Activated naive CD4-positive, alpha-beta T cell treated with anti-CD3 and anti-CD28 coated beads, Interleukin-2, amount 50 U/mL, for 24 hours (primary cell): ENCODE results near the gene CAMKMT.

ENCODE experiments used
- H3K27ac Mint-ChIP-seq: one replicate; pipeline ENCODE4 v1.8.0; 2021; ENCODE audit warnings: mild to moderate bottlenecking, mixed read lengths
- H3K27me3 Mint-ChIP-seq: one replicate; pipeline ENCODE4 v1.8.0; 2021; ENCODE audit warnings: mixed read lengths
- H3K36me3 Mint-ChIP-seq: one replicate; pipeline ENCODE4 v1.8.0; 2021; ENCODE audit warnings: mixed read lengths
- H3K4me1 Mint-ChIP-seq: one replicate; pipeline ENCODE4 v1.8.0; 2021; ENCODE audit warnings: mixed read lengths
- H3K4me3 Mint-ChIP-seq: one replicate; pipeline ENCODE4 v1.8.0; 2021; ENCODE audit warnings: mild to moderate bottlenecking, mixed read lengths
- H3K9me3 Mint-ChIP-seq: one replicate; pipeline ENCODE4 v1.8.0; 2021; ENCODE audit warnings: mixed read lengths

The CAMKMT gene

GRCh38 chr2:44596537-44597320, 235.0 kb downstream of the CAMKMT start:
- Mint-ChIP-seq H3K27ac (no peak overlapping the region), H3K36me3 (no peaks in the 10 kb centered on the region), H3K9me3 (no peaks in the 10 kb centered on the region), H3K4me1 (no peaks in the 10 kb centered on the region), H3K27me3 (no peaks in the 10 kb centered on the region), H3K4me3 (no peak overlapping the region)

GRCh38 chr2:44598330-44599119, 236.8 kb downstream of the CAMKMT start:
- no peaks in the 10 kb centered on the region for H3K4me1 Mint-ChIP-seq
- peaks cover 3% of the 10 kb centered on the region for H3K36me3 Mint-ChIP-seq
- H3K4me3 Mint-ChIP-seq = no peak overlapping the region
- H3K27me3 Mint-ChIP-seq = no peaks in the 10 kb centered on the region
- H3K27ac Mint-ChIP-seq = no peak overlapping the region
- no peaks in the 10 kb centered on the region for H3K9me3 Mint-ChIP-seq

DNA sequence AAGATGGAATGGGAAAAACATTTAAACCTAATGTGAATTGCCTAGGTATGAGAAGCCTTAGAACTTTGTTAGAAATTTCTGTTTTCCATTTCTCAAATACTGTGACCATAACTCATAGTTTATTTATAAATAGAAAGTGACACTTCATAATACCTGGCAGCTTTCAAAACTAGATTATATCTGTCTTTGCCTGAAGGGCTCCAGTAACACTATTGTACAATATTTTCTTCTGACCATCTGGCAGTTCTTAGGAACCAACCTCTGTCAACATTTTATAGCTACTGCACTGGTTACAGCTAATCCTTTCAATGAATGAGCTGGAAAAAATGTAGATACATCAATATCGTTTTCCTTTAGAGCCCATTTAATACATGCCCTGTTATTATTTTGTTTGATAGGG, 237.4 kb downstream of the CAMKMT start:
- Mint-ChIP-seq H3K4me3 (no peak overlapping the region), H3K27me3 (no peaks in the 10 kb centered on the region), H3K4me1 (no peaks in the 10 kb centered on the region), H3K36me3 (peaks cover 3% of the 10 kb centered on the region), H3K27ac (no peak overlapping the region), H3K9me3 (no peaks in the 10 kb centered on the region)

GRCh38 chr2:44602446-44602845, 240.7 kb downstream of the CAMKMT start:
- no peaks in the 10 kb centered on the region for H3K4me1 Mint-ChIP-seq
- no peak overlapping the region for H3K4me3 Mint-ChIP-seq
- H3K27ac Mint-ChIP-seq = no peak overlapping the region
- H3K27me3 Mint-ChIP-seq = no peaks in the 10 kb centered on the region
- H3K36me3 Mint-ChIP-seq = peaks cover 3% of the 10 kb centered on the region
- H3K9me3 Mint-ChIP-seq = no peaks in the 10 kb centered on the region

- H3K4me3 Mint-ChIP-seq = no peak overlapping the region
- H3K27me3 Mint-ChIP-seq = no peaks in the 10 kb centered on the region
- no peaks in the 10 kb centered on the region for H3K4me1 Mint-ChIP-seq
- H3K27ac Mint-ChIP-seq = no peak overlapping the region
- H3K9me3 Mint-ChIP-seq = peaks cover 4% of the 10 kb centered on the region
- H3K36me3 Mint-ChIP-seq = peaks cover 7% of the 10 kb centered on the region
These were observed 243.8 kb downstream of the CAMKMT start for GRCh38 chr2:44605511-44605910.

GRCh38 chr2:44612276-44612675, 250.5 kb downstream of the CAMKMT start:
- Mint-ChIP-seq H3K9me3 (peaks cover 4% of the 10 kb centered on the region), H3K27ac (no peak overlapping the region), H3K36me3 (peaks cover 8% of the 10 kb centered on the region), H3K4me1 (peaks cover 8% of the 10 kb centered on the region), H3K27me3 (no peaks in the 10 kb centered on the region), H3K4me3 (no peak overlapping the region)

- H3K9me3 Mint-ChIP-seq = peaks cover 3% of the 10 kb centered on the region
- no peak overlapping the region for H3K4me3 Mint-ChIP-seq
- H3K4me1 Mint-ChIP-seq = peaks cover 12% of the 10 kb centered on the region
- peaks cover 6% of the 10 kb centered on the region for H3K36me3 Mint-ChIP-seq
- no peak overlapping the region for H3K27ac Mint-ChIP-seq
- H3K27me3 Mint-ChIP-seq = no peaks in the 10 kb centered on the region
These were observed 253.2 kb downstream of the CAMKMT start for GRCh38 chr2:44614940-44615339.

DNA sequence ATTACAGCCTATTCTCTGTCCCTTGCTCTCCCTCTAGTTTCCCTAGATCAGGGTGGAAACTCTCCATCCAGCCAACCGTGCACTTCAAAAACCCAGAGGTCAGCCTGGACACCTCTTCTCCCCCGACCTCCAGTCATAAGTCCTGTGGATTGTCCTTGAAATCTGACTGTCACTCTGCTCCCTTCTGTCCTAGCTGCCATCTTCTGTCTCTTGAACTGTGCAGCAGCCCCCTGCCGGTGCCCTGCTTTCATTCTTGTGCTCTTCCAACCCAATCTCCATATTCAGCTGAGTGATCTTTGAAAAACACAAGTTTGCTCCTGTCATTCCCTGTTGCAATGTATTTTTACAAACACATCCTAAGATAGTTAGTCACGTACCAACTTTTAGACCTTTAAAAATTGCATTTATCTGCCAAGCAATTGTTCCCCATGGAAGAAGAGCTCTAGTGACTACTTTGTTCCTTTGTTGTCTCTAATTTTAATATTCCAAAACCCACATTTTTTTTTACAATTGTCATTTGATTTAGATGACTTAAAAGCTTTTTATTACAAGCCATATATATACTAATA, 254.3 kb downstream of the CAMKMT start:
- Mint-ChIP-seq H3K4me1 (peaks cover 12% of the 10 kb centered on the region), H3K4me3 (no peak overlapping the region), H3K9me3 (no peaks in the 10 kb centered on the region), H3K27ac (no peak overlapping the region), H3K36me3 (no peaks in the 10 kb centered on the region), H3K27me3 (no peaks in the 10 kb centered on the region)

GRCh38 chr2:44616667-44617155, 255.0 kb downstream of the CAMKMT start:
- Mint-ChIP-seq H3K4me1 (peaks cover 12% of the 10 kb centered on the region), H3K36me3 (peaks cover 5% of the 10 kb centered on the region), H3K4me3 (no peak overlapping the region), H3K27ac (no peak overlapping the region), H3K27me3 (no peaks in the 10 kb centered on the region), H3K9me3 (no peaks in the 10 kb centered on the region)

DNA sequence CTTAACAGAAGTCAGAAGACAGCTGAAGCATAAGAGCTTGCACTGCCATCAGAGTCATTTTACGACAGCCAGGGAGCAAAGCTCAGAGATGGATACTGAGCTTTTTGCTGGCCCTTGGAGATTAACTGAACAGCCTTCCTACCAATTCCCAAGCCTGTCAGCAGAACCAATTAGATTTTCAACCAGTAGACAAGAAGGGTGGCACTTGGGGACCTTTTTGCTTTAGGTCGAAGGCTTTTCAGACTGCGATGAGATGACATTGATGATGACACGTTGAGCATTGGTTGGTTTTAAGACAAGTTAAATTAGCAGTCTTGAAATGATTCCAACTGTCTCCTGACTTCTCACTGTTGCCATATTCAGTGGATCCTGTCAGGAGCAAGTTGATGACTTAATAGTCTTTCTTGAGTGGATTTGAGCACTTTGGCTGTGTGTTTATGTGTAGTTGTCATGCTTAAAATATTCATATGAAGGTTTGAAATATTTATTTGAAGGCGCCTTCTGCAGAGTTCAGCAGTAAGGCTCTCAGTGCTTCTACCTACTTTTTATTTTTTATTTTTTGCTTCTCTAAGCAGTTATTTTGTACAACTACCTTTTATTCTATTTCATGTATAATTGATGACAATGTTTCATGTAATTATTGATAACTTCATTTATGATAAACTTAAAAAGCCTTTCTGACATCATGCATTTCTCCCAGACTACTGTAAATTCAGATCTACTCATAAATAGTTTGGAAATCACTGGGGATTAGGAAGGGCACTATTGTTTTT, 256.7 kb downstream of the CAMKMT start:
- Mint-ChIP-seq H3K36me3 (peaks cover 6% of the 10 kb centered on the region), H3K4me3 (no peak overlapping the region), H3K27ac (no peak overlapping the region), H3K4me1 (peaks cover 12% of the 10 kb centered on the region), H3K9me3 (no peaks in the 10 kb centered on the region), H3K27me3 (no peaks in the 10 kb centered on the region)

- Mint-ChIP-seq H3K27me3 (no peaks in the 10 kb centered on the region), H3K9me3 (no peaks in the 10 kb centered on the region), H3K36me3 (peaks cover 6% of the 10 kb centered on the region), H3K27ac (no peak overlapping the region), H3K4me3 (no peak overlapping the region), H3K4me1 (peaks cover 4% of the 10 kb centered on the region)
These were observed 258.6 kb downstream of the CAMKMT start for GRCh38 chr2:44620189-44620990.

- no peaks in the 10 kb centered on the region for H3K9me3 Mint-ChIP-seq
- peaks cover 10% of the 10 kb centered on the region for H3K36me3 Mint-ChIP-seq
- no peak overlapping the region for H3K27ac Mint-ChIP-seq
- peaks cover 2% of the 10 kb centered on the region for H3K4me1 Mint-ChIP-seq
- no peak overlapping the region for H3K4me3 Mint-ChIP-seq
- no peaks in the 10 kb centered on the region for H3K27me3 Mint-ChIP-seq
These were observed 262.0 kb downstream of the CAMKMT start for GRCh38 chr2:44623622-44624351.

- Mint-ChIP-seq H3K4me3 (no peak overlapping the region), H3K27me3 (no peaks in the 10 kb centered on the region), H3K4me1 (peaks cover 3% of the 10 kb centered on the region), H3K9me3 (no peaks in the 10 kb centered on the region), H3K36me3 (peaks cover 14% of the 10 kb centered on the region), H3K27ac (no peak overlapping the region)
These were observed 266.6 kb downstream of the CAMKMT start for GRCh38 chr2:44628297-44628696.
